ENCODE measurements around the gene MBNL2. TPM values are rescaled to one million over a fixed set of nuclear protein-coding genes. Genes with fewer than 3 reads are reported as not detected.

The MBNL2 gene
- polyA plus RNA-seq (2013, experiment 1 of 2), result 19.1 TPM
- polyA plus RNA-seq (2013, experiment 2 of 2), result 22.7 TPM

- no peak within 1 kb of the TSS for H2AK5ac ChIP-seq (ENCODE audit: low read depth, low read length)
Observed at GRCh38 chr13:97221989-97222700, at the start of gene MBNL2. MBNL2 (plus strand) TSS chr13:97222333; CDS start chr13:97276236, 53,903 bp downstream.

GRCh38 chr13:97174638-97175037, 47.5 kb upstream of the MBNL2 start:
- H3K14ac ChIP-seq (ENCODE audit: low read length), result no peak overlapping the region
- H3K4ac ChIP-seq (ENCODE audit: low read length), result no peak overlapping the region
- no peaks in the 10 kb centered on the region for H3K4me1 ChIP-seq (ENCODE audit: control insufficient read depth in 2 of 2, insufficient read depth in 1 of 2, low read depth in 1 of 2, low read length in 2 of 2)
- H2BK12ac ChIP-seq (ENCODE audit: low read length), result no peak overlapping the region
- H3K9ac ChIP-seq (ENCODE audit: low read depth, low read length, poor library complexity), result no peak overlapping the region
- no peak overlapping the region for H3K23ac ChIP-seq (ENCODE audit: low read depth, low read length, poor library complexity)
- H3K27ac ChIP-seq (replicated peaks; ENCODE audit: low read length), result no peak overlapping the region
- no peak overlapping the region for H2BK120ac ChIP-seq (ENCODE audit: low read depth, low read length)
- H3K4me2 ChIP-seq (ENCODE audit: insufficient read depth, low read length, poor library complexity, severe bottlenecking), result no peak overlapping the region
- H3K18ac ChIP-seq (ENCODE audit: low read length), result no peak overlapping the region
- no peak overlapping the region for H2BK15ac ChIP-seq (ENCODE audit: low read length)
- peaks cover 0 to 2% of the 10 kb centered on the region in 2 donors for H3K9me3 ChIP-seq (replicated peaks in 1 of 2; ENCODE audit: control insufficient read depth in 2 of 2, insufficient read depth in 1 of 2, low read depth in 1 of 2, low read length in 2 of 2)
- H3K79me1 ChIP-seq (ENCODE audit: low read depth, low read length), result no peaks in the 10 kb centered on the region
- no peaks in the 10 kb centered on the region for H3K36me3 ChIP-seq (replicated peaks in 1 of 2; ENCODE audit: control insufficient read depth in 2 of 2, insufficient read depth in 2 of 2, low read length in 2 of 2)
- no peak overlapping the region for H2AFZ ChIP-seq (ENCODE audit: low read length)
- H3K4me3 ChIP-seq (ENCODE audit: low read length in 2 of 2), result no peak overlapping the region
- H4K91ac ChIP-seq (ENCODE audit: low read depth, low read length, poor library complexity), result no peak overlapping the region
- no peak for DNase-seq (ENCODE audit: low spot score)
- H2BK5ac ChIP-seq (ENCODE audit: low read length), result no peak overlapping the region
- peaks cover 0 to 3% (median 0%) of the 10 kb centered on the region in 3 experiments for H3K27me3 ChIP-seq (ENCODE audit: control insufficient read depth in 3 of 3, insufficient read depth in 3 of 3, low read depth in 1 of 3, low read length in 3 of 3)
- H2AK5ac ChIP-seq (ENCODE audit: low read depth, low read length), result no peak overlapping the region
- H4K8ac ChIP-seq (ENCODE audit: low read depth, low read length), result no peak overlapping the region

More at GRCh38 chr13:97221989-97222700, at the start of gene MBNL2:
- H3K4me1 ChIP-seq (ENCODE audit: control insufficient read depth in 2 of 2, insufficient read depth in 1 of 2, low read depth in 1 of 2, low read length in 2 of 2), result peaks cover 12 to 21% of the 10 kb centered on the region in 2 donors
- no peak within 1 kb of the TSS for H2BK12ac ChIP-seq (ENCODE audit: low read length)
- no peak within 1 kb of the TSS for H2BK5ac ChIP-seq (ENCODE audit: low read length)
- no peak within 1 kb of the TSS for H2BK120ac ChIP-seq (ENCODE audit: low read depth, low read length)
- H3K27ac ChIP-seq (replicated peaks; ENCODE audit: low read length), result peak within 1 kb of the TSS; percentile 57
- WGBS, 2 donors (ENCODE audit: extremely low coverage in 2 of 2, insufficient read length in 2 of 2, insufficient replicate concordance in 1 of 2), result no CpG with 5 or more reads among the region's 15 CpGs
- peaks cover 8% of the 10 kb centered on the region for H3K79me1 ChIP-seq (ENCODE audit: low read depth, low read length)
- H3K4me3 ChIP-seq (ENCODE audit: low read length in 2 of 2), result peak within 1 kb of the TSS; percentile 57 to 81
- peak within 1 kb of the TSS; percentile 58 for H3K18ac ChIP-seq (ENCODE audit: low read length)
- no peak within 1 kb of the TSS for H4K91ac ChIP-seq (ENCODE audit: low read depth, low read length, poor library complexity)
- no peaks in the 10 kb centered on the region for H3K27me3 ChIP-seq (ENCODE audit: control insufficient read depth in 3 of 3, insufficient read depth in 3 of 3, low read depth in 1 of 3, low read length in 3 of 3)
- H2AFZ ChIP-seq (ENCODE audit: low read length), result peak within 1 kb of the TSS; percentile 84
- H3K14ac ChIP-seq (ENCODE audit: low read length), result no peak within 1 kb of the TSS
- no peaks in the 10 kb centered on the region for H3K36me3 ChIP-seq (replicated peaks in 1 of 2; ENCODE audit: control insufficient read depth in 2 of 2, insufficient read depth in 2 of 2, low read length in 2 of 2)
- no peak within 1 kb of the TSS for H3K23ac ChIP-seq (ENCODE audit: low read depth, low read length, poor library complexity)
- H3K9ac ChIP-seq (ENCODE audit: low read depth, low read length, poor library complexity), result no peak within 1 kb of the TSS
- H4K8ac ChIP-seq (ENCODE audit: low read depth, low read length), result no peak within 1 kb of the TSS
- H3K4me2 ChIP-seq (ENCODE audit: insufficient read depth, low read length, poor library complexity, severe bottlenecking), result peak within 1 kb of the TSS; percentile 61
- no peak within 1 kb of the TSS for H2BK15ac ChIP-seq (ENCODE audit: low read length)
- H3K4ac ChIP-seq (ENCODE audit: low read length), result no peak within 1 kb of the TSS
- H3K9me3 ChIP-seq (replicated peaks in 1 of 2; ENCODE audit: control insufficient read depth in 2 of 2, insufficient read depth in 1 of 2, low read depth in 1 of 2, low read length in 2 of 2), result no peaks in the 10 kb centered on the region
- DNase-seq (ENCODE audit: low spot score), result peak; percentile 78

- no peaks in the 10 kb centered on the region for H3K36me3 ChIP-seq (replicated peaks in 1 of 2; ENCODE audit: control insufficient read depth in 2 of 2, insufficient read depth in 2 of 2, low read length in 2 of 2)
- H4K91ac ChIP-seq (ENCODE audit: low read depth, low read length, poor library complexity), result no peak overlapping the region
- H3K79me1 ChIP-seq (ENCODE audit: low read depth, low read length), result no peaks in the 10 kb centered on the region
- no peak overlapping the region for H3K27ac ChIP-seq (replicated peaks; ENCODE audit: low read length)
- H2BK120ac ChIP-seq (ENCODE audit: low read depth, low read length), result no peak overlapping the region
- no peak overlapping the region for H3K4me3 ChIP-seq (ENCODE audit: low read length in 2 of 2)
- no peak overlapping the region for H2BK15ac ChIP-seq (ENCODE audit: low read length)
- no peak overlapping the region for H3K14ac ChIP-seq (ENCODE audit: low read length)
- H3K18ac ChIP-seq (ENCODE audit: low read length), result no peak overlapping the region
- DNase-seq (ENCODE audit: low spot score), result no peak
- no peaks in the 10 kb centered on the region for H3K4me1 ChIP-seq (ENCODE audit: control insufficient read depth in 2 of 2, insufficient read depth in 1 of 2, low read depth in 1 of 2, low read length in 2 of 2)
- no peak overlapping the region for H2BK5ac ChIP-seq (ENCODE audit: low read length)
- peaks cover 0 to 3% (median 0%) of the 10 kb centered on the region in 3 experiments for H3K27me3 ChIP-seq (ENCODE audit: control insufficient read depth in 3 of 3, insufficient read depth in 3 of 3, low read depth in 1 of 3, low read length in 3 of 3)
- H2AFZ ChIP-seq (ENCODE audit: low read length), result no peak overlapping the region
- no peak overlapping the region for H3K4me2 ChIP-seq (ENCODE audit: insufficient read depth, low read length, poor library complexity, severe bottlenecking)
- H4K8ac ChIP-seq (ENCODE audit: low read depth, low read length), result no peak overlapping the region
- no peak overlapping the region for H3K4ac ChIP-seq (ENCODE audit: low read length)
- H3K9ac ChIP-seq (ENCODE audit: low read depth, low read length, poor library complexity), result no peak overlapping the region
- H2AK5ac ChIP-seq (ENCODE audit: low read depth, low read length), result no peak overlapping the region
- peaks cover 0 to 2% of the 10 kb centered on the region in 2 donors for H3K9me3 ChIP-seq (replicated peaks in 1 of 2; ENCODE audit: control insufficient read depth in 2 of 2, insufficient read depth in 1 of 2, low read depth in 1 of 2, low read length in 2 of 2)
- no CpG with 5 or more reads among the region's 4 CpGs for WGBS, 2 donors (ENCODE audit: extremely low coverage in 2 of 2, insufficient read length in 2 of 2, insufficient replicate concordance in 1 of 2)
- no peak overlapping the region for H3K23ac ChIP-seq (ENCODE audit: low read depth, low read length, poor library complexity)
- H2BK12ac ChIP-seq (ENCODE audit: low read length), result no peak overlapping the region
Observed at GRCh38 chr13:97175041-97175440, 47.1 kb upstream of the MBNL2 start.

- Histone ChIP-seq H3K27ac (replicated peaks; ENCODE audit: low read length) (no peak overlapping the region), H3K18ac (ENCODE audit: low read length) (no peak overlapping the region), H2BK12ac (ENCODE audit: low read length) (no peak overlapping the region), H2BK5ac (ENCODE audit: low read length) (no peak overlapping the region), H4K91ac (ENCODE audit: low read depth, low read length, poor library complexity) (no peak overlapping the region), H3K23ac (ENCODE audit: low read depth, low read length, poor library complexity) (no peak overlapping the region), H2BK15ac (ENCODE audit: low read length) (no peak overlapping the region), H3K14ac (ENCODE audit: low read length) (no peak overlapping the region), H2AK5ac (ENCODE audit: low read depth, low read length) (no peak overlapping the region), H4K8ac (ENCODE audit: low read depth, low read length) (no peak overlapping the region), H3K79me1 (ENCODE audit: low read depth, low read length) (no peaks in the 10 kb centered on the region), H3K9ac (ENCODE audit: low read depth, low read length, poor library complexity) (no peak overlapping the region), H3K4ac (ENCODE audit: low read length) (no peak overlapping the region), H3K36me3 (replicated peaks in 1 of 2; ENCODE audit: control insufficient read depth in 2 of 2, insufficient read depth in 2 of 2, low read length in 2 of 2) (no peaks in the 10 kb centered on the region), H3K27me3 (ENCODE audit: control insufficient read depth in 3 of 3, insufficient read depth in 3 of 3, low read depth in 1 of 3, low read length in 3 of 3) (peaks cover 0 to 7% (median 0%) of the 10 kb centered on the region in 3 experiments), H3K4me1 (ENCODE audit: control insufficient read depth in 2 of 2, insufficient read depth in 1 of 2, low read depth in 1 of 2, low read length in 2 of 2) (peaks cover 0 to 2% of the 10 kb centered on the region in 2 donors), H2AFZ (ENCODE audit: low read length) (no peak overlapping the region), H2BK120ac (ENCODE audit: low read depth, low read length) (no peak overlapping the region), H3K4me2 (ENCODE audit: insufficient read depth, low read length, poor library complexity, severe bottlenecking) (no peak overlapping the region), H3K4me3 (ENCODE audit: low read length in 2 of 2) (no peak overlapping the region), H3K9me3 (replicated peaks in 1 of 2; ENCODE audit: control insufficient read depth in 2 of 2, insufficient read depth in 1 of 2, low read depth in 1 of 2, low read length in 2 of 2) (peaks cover 0 to 2% of the 10 kb centered on the region in 2 donors)
- WGBS, 2 donors (ENCODE audit: extremely low coverage in 2 of 2, insufficient read length in 2 of 2, insufficient replicate concordance in 1 of 2), result no CpG with 5 or more reads among the region's 2 CpGs
- no peak for DNase-seq (ENCODE audit: low spot score)
Observed at GRCh38 chr13:97179501-97179900, 42.6 kb upstream of the MBNL2 start.

Data from neuronal stem cell (in vitro differentiated cells).